WTC11 (cell line): ENCODE results near the gene SLC2A11. TPM values are rescaled to one million over a fixed set of nuclear protein-coding genes. Genes with fewer than 3 reads are reported as not detected.

Source experiments
- ATAC-seq: fragments of 200-7000 bp; cut with Tn5 transposase; 2 replicates; pipeline ENCODE4 v1.10.0; 2021; ENCODE audit warnings: mild to moderate bottlenecking, moderate library complexity
- CTCF ChIA-PET: fragments of 300-600 bp; sonication (Branson Sonifier 250); formaldehyde crosslinking; loops from one replicate; lab custom pipeline; 2021; ENCODE audit warnings: antibody characterized with exemption; lab: Charles Lee
- POLR2A ChIA-PET: fragments of 350-600 bp; sonication (Branson Sonifier 250); formaldehyde crosslinking; loops from one replicate; lab custom pipeline; 2021; ENCODE audit warnings: antibody characterized with exemption; lab: Charles Lee
- DNase-seq: peaks from one replicate; pipeline ENCODE4 v3.0.0; 2021; ENCODE audit warnings: low spot score
- H3K27ac Mint-ChIP-seq: 2 replicates; pipeline ENCODE4 v1.8.0; 2021; ENCODE audit warnings: mixed read lengths
- H3K27me3 Mint-ChIP-seq: 2 replicates; pipeline ENCODE4 v1.8.0; 2021; ENCODE audit warnings: low read depth, mild to moderate bottlenecking, moderate library complexity, mixed read lengths
- H3K36me3 Mint-ChIP-seq: 2 replicates; pipeline ENCODE4 v1.8.0; 2021; ENCODE audit warnings: mixed read lengths
- H3K4me1 Mint-ChIP-seq: 2 replicates; pipeline ENCODE4 v1.8.0; 2022; ENCODE audit warnings: mixed read lengths
- H3K4me3 Mint-ChIP-seq: 2 replicates; pipeline ENCODE4 v1.8.0; 2021; ENCODE audit warnings: mild to moderate bottlenecking, moderate library complexity, mixed read lengths
- H3K9me3 Mint-ChIP-seq: 2 replicates; pipeline ENCODE4 v1.8.0; 2021; ENCODE audit warnings: mixed read lengths
- CBFB ChIP-seq: sonication (generic); formaldehyde crosslinking; IDR thresholded peaks from 2 replicates; pipeline ENCODE4 v1.8.1; 2022; ENCODE audit warnings: mild to moderate bottlenecking, low read depth, missing genetic modification reagents
- CDX4 ChIP-seq: fragments of 250-450 bp; sonication (Bioruptor Pico); IDR thresholded peaks from 2 replicates; pipeline ENCODE4 v1.9.0; 2021; ENCODE audit warnings: moderate library complexity, mild to moderate bottlenecking, inconsistent platforms, borderline replicate concordance
- CTCF ChIP-seq: fragments of 200-600 bp; IDR thresholded peaks from 2 replicates; pipeline ENCODE4 v1.8.0; 2022; ENCODE audit warnings: antibody characterized with exemption
- E2F1 ChIP-seq: sonication (generic); formaldehyde crosslinking; IDR thresholded peaks from 2 replicates; pipeline ENCODE4 v1.8.0; 2022; ENCODE audit warnings: mild to moderate bottlenecking, missing genetic modification reagents
- KAT7 ChIP-seq: sonication (generic); formaldehyde crosslinking; IDR thresholded peaks from 2 replicates; pipeline ENCODE4 v1.8.1; 2023; ENCODE audit warnings: missing genetic modification reagents, mild to moderate bottlenecking, borderline replicate concordance
- NR1H2 ChIP-seq: sonication (generic); formaldehyde crosslinking; IDR thresholded peaks from 2 replicates; pipeline ENCODE4 v1.9.0; 2021; ENCODE audit warnings: mild to moderate bottlenecking, moderate library complexity, missing genetic modification reagents
- NR3C1 ChIP-seq: sonication (generic); formaldehyde crosslinking; conservative IDR thresholded peaks from 2 replicates; pipeline ENCODE4 v1.8.1; 2023; ENCODE audit warnings: low read depth, mild to moderate bottlenecking, missing genetic modification reagents
- OVOL2 ChIP-seq: fragments of 250-450 bp; sonication (Bioruptor Pico); IDR thresholded peaks from 2 replicates; pipeline ENCODE4 v1.9.0; 2021; ENCODE audit warnings: mild to moderate bottlenecking, borderline replicate concordance
- PRRX2 ChIP-seq: fragments of 250-450 bp; sonication (Bioruptor Pico); IDR thresholded peaks from 2 replicates; pipeline ENCODE4 v1.8.0; 2021; ENCODE audit warnings: mild to moderate bottlenecking
- TCF7 ChIP-seq: sonication (generic); formaldehyde crosslinking; IDR thresholded peaks from 2 replicates; pipeline ENCODE4 v1.8.0; 2022; ENCODE audit warnings: mild to moderate bottlenecking, low read depth, missing genetic modification reagents, moderate library complexity
- ZNF532 ChIP-seq: fragments of 250-450 bp; sonication (Bioruptor Pico); IDR thresholded peaks from 2 replicates; pipeline ENCODE4 v1.9.0; 2021; ENCODE audit warnings: mild to moderate bottlenecking, borderline replicate concordance
- ZNF671 ChIP-seq: fragments of 250-450 bp; sonication (Bioruptor Pico); IDR thresholded peaks from 2 replicates; pipeline ENCODE4 v1.8.0; 2021; ENCODE audit warnings: mild to moderate bottlenecking
- total RNA-seq: library from RNA; stranded (reverse); gene quantifications from 3 replicates; pipeline ENCODE4 v1.2.3, GENCODE V29; 2021

The SLC2A11 gene
- total RNA-seq, 1 experiment from 2014 or later: 19.9 TPM

- TF ChIP-seq ZNF532 (CRISPR knock-in tag) (no peak), TCF7 (CRISPR knock-in tag) (no peak), CBFB (CRISPR knock-in tag) (no peak)
- TF ChIP-seq, all 79 proteins: peak for 0
Observed at GRCh38 chr22:23826510-23827350, 30.9 kb upstream of the SLC2A11 start (continued).

GRCh38 chr22:23827351-23827995 is 30.2 kb upstream of the SLC2A11 start:
- H3K36me3 Mint-ChIP-seq: peaks cover 70% of the 10 kb centered on the region
- H3K27ac Mint-ChIP-seq: no peak overlapping the region

More at GRCh38 chr22:23827351-23827995, 30.2 kb upstream of the SLC2A11 start:
- H3K9me3 Mint-ChIP-seq: no peaks in the 10 kb centered on the region
- DNase-seq (no peak), ATAC-seq (no peak)
- peaks cover 8% of the 10 kb centered on the region for H3K4me1 Mint-ChIP-seq
- no peaks in the 10 kb centered on the region; the same call in 1 of the 2 replicates for H3K27me3 Mint-ChIP-seq
- ChIA-PET CTCF (interaction anchor here (1.1 kb wide), 1 partner anchor 23 kb away, joined by 4 read pairs; no protein-coding TSS in a partner anchor), POLR2A (no interaction called here)
- no peak overlapping the region for H3K4me3 Mint-ChIP-seq
- no peak for TF ChIP-seq ZNF671 (CRISPR knock-in tag)
- TF ChIP-seq PRRX2 (CRISPR knock-in tag): no peak
- no peak for TF ChIP-seq NR1H2 (CRISPR knock-in tag)
- no peak for TF ChIP-seq CTCF
- no peak for TF ChIP-seq KAT7 (CRISPR knock-in tag)
- TF ChIP-seq E2F1 (CRISPR knock-in tag): no peak
- no peak for TF ChIP-seq CDX4 (CRISPR knock-in tag)
- no peak for TF ChIP-seq OVOL2 (CRISPR knock-in tag)
- no peak for TF ChIP-seq NR3C1 (CRISPR knock-in tag)
- TF ChIP-seq, all 79 proteins: peak for 0
